ENCODE results near the gene ORAI3. TPM values are rescaled to one million over a fixed set of nuclear protein-coding genes. Genes with fewer than 3 reads are reported as not detected.

ORAI3 gene
- total and polyA plus RNA-seq, 2 of the 13 experiments (the other 11 are each of a cell fraction or from before 2014, with no cell fraction given): 11.4 to 32.0 TPM

DNA sequence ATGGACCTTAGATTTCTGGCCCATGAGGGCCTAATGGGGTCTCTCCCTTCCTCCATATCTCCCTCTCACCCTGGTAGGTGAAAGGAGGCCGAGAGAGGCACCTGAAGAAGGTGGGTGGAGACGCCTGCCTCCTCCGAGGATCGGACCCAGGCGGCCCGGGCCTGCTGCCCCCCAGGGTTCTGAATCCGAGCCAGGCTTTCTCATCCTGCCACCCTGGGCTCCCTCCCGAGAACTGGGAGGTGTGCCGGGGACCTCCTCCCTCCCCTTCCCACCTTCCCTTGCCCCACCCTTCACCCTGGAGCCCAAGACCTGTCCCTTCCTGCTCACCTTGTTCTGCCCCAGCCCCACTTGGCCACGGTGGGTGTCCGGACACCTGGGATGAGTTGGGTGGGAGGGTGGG lies 20.5 kb upstream of the ORAI3 start:
- no peak for FAIRE-seq

More for the DNA sequence above, 20.5 kb upstream of the ORAI3 start:
- BruUV-seq (replicated peaks): no TSS peak
- H3K4me3 ChIP-seq (replicated peaks in 1 of 3; ENCODE audit: insufficient read depth in 1 of 3, low read depth in 2 of 3, low read length in 3 of 3): no peak overlapping the region
- H2AFZ ChIP-seq (ENCODE audit: low read length): no peak overlapping the region
- DNase-seq (ENCODE audit: low spot score) (no peak), ATAC-seq (no peak)
- H3K36me3 ChIP-seq (replicated peaks in 1 of 2; ENCODE audit: control insufficient read depth in 1 of 2, insufficient read depth in 2 of 2, low read length in 2 of 2): peaks cover 11 to 25% of the 10 kb centered on the region in 2 experiments
- H3K27me3 ChIP-seq (ENCODE audit: control insufficient read depth in 1 of 2, insufficient read depth in 2 of 2, low read length in 2 of 2): no peaks in the 10 kb centered on the region
- ChIA-PET CTCF (ENCODE audit: low intra/inter-chr PET ratio, low total read pairs) (no interaction called here), POLR2A (interaction anchor here (1.2 to 2.4 kb wide), 3 partner anchors 13 to 119 kb away, joined by 3 to 8 read pairs (median 3); partner anchors contain the start of gene ORAI3)
- no peaks in the 10 kb centered on the region for H4K20me1 ChIP-seq (ENCODE audit: insufficient read depth, low read length)
- intact Hi-C loops (cut with micrococcal nuclease; ENCODE audit: unreplicated experiment): loop anchor here (10.0 kb wide), 1 partner anchor 234 kb away; the partner anchor contains the start of gene SRCAP
- H3K4me2 ChIP-seq (ENCODE audit: low read depth, low read length): no peak overlapping the region
- H3K4me1 ChIP-seq (ENCODE audit: insufficient read depth, low read length): peaks cover 15% of the 10 kb centered on the region
- TF ChIP-seq SIN3A (IDR thresholded peaks at IDR 0.05; ENCODE audit: borderline replicate concordance, low read depth, low read length) (no peak), ZNF343 (CRISPR knock-in tag; IDR thresholded peaks at IDR 0.05) (no peak), THYN1 (CRISPR knock-in tag; IDR thresholded peaks at IDR 0.05; ENCODE audit: borderline replicate concordance, low read depth) (no peak), HIVEP1 (CRISPR knock-in tag; IDR thresholded peaks at IDR 0.05) (no peak), NFRKB (IDR thresholded peaks at IDR 0.05) (no peak), ERF (CRISPR knock-in tag; IDR thresholded peaks at IDR 0.05) (no peak), MYNN (CRISPR knock-in tag; IDR thresholded peaks at IDR 0.05; ENCODE audit: low read depth) (no peak), MBD4 (IDR thresholded peaks at IDR 0.05; ENCODE audit: borderline replicate concordance, low read length) (no peak)
- TF ChIP-seq, protein P1, sequence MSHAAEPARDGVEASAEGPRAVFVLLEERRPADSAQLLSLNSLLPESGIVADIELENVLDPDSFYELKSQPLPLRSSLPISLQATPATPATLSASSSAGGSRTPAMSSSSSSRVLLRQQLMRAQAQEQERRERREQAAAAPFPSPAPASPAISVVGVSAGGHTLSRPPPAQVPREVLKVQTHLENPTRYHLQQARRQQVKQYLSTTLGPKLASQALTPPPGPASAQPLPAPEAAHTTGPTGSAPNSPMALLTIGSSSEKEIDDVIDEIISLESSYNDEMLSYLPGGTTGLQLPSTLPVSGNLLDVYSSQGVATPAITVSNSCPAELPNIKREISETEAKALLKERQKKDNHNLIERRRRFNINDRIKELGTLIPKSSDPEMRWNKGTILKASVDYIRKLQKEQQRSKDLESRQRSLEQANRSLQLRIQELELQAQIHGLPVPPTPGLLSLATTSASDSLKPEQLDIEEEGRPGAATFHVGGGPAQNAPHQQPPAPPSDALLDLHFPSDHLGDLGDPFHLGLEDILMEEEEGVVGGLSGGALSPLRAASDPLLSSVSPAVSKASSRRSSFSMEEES (CRISPR knock-in tag; IDR thresholded peaks at IDR 0.05): no peak
- TF ChIP-seq, protein P2, sequence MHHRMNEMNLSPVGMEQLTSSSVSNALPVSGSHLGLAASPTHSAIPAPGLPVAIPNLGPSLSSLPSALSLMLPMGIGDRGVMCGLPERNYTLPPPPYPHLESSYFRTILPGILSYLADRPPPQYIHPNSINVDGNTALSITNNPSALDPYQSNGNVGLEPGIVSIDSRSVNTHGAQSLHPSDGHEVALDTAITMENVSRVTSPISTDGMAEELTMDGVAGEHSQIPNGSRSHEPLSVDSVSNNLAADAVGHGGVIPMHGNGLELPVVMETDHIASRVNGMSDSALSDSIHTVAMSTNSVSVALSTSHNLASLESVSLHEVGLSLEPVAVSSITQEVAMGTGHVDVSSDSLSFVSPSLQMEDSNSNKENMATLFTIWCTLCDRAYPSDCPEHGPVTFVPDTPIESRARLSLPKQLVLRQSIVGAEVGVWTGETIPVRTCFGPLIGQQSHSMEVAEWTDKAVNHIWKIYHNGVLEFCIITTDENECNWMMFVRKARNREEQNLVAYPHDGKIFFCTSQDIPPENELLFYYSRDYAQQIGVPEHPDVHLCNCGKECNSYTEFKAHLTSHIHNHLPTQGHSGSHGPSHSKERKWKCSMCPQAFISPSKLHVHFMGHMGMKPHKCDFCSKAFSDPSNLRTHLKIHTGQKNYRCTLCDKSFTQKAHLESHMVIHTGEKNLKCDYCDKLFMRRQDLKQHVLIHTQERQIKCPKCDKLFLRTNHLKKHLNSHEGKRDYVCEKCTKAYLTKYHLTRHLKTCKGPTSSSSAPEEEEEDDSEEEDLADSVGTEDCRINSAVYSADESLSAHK (CRISPR knock-in tag; IDR thresholded peaks at IDR 0.05; ENCODE audit: borderline replicate concordance): no peak
- in situ Hi-C loops (cut with HindIII; ENCODE audit: extremely low pct_ligation_motif_present, low pct_unique_long_range_greater_than_20kb): no loop called here
- over 99% methylated on average over 11 of the region's 11 CpGs for WGBS (ENCODE audit: low lambda C conversion rate)
- no peak overlapping the region for H3K27ac ChIP-seq (ENCODE audit: extremely low read length, insufficient read depth, low read length)
- no peaks in the 10 kb centered on the region for H3K79me2 ChIP-seq (ENCODE audit: insufficient read depth, low read length)
- H3K9me3 ChIP-seq (ENCODE audit: low read length): no peaks in the 10 kb centered on the region
- H3K9ac ChIP-seq (ENCODE audit: insufficient read depth, low read depth, low read length): no peak overlapping the region
